PC-9 (cell line): Measurements from ENCODE around the gene AGO1. TPM values are rescaled to one million over a fixed set of nuclear protein-coding genes. Genes with fewer than 3 reads are reported as not detected.

ENCODE experiments used
- BruUV-seq: library from RNA; stranded (reverse); fragments of 400-500 nt; replicated peaks from 2 replicates; lab custom pipeline; 2021; lab: Mats Ljungman, UMichigan
- CTCF ChIA-PET: fragments of 300-600 bp; sonication (Branson Sonifier 250); formaldehyde crosslinking; loops from one replicate; lab custom pipeline; 2022; ENCODE audit warnings: antibody characterized with exemption; lab: Charles Lee
- POLR2A ChIA-PET: fragments of 300-600 bp; sonication (Branson Sonifier 250); formaldehyde crosslinking; loops from one replicate; lab custom pipeline; 2022; ENCODE audit warnings: antibody characterized with exemption; ENCODE audit not compliant: unreplicated experiment; lab: Charles Lee
- DNase-seq, 2 experiments: peaks; one replicate each; pipeline versions ENCODE4 v3.0.0 to v3.0.0-alpha.2; 2015 to 2022; ENCODE audit warnings: mixed read lengths in 1 of 2
- H2AFZ ChIP-seq: fragments of 200-600 bp; sonication (generic); 2 replicates; pipeline ENCODE4 v1.8.1; 2017; ENCODE audit warnings: antibody characterized with exemption
- H3F3A ChIP-seq: fragments of 200-600 bp; sonication (generic); 2 replicates; pipeline ENCODE4 v1.8.1; 2017; ENCODE audit warnings: antibody characterized with exemption, mild to moderate bottlenecking, low read depth; ENCODE audit not compliant: insufficient read depth
- H3K27ac ChIP-seq: fragments of 200-600 bp; sonication (generic); 2 replicates; pipeline ENCODE4 v1.6.1; 2016; ENCODE audit warnings: mixed run types
- H3K27me3 ChIP-seq: fragments of 200-600 bp; sonication (generic); 2 replicates; pipeline ENCODE4 v1.6.1; 2016; ENCODE audit warnings: low read depth, mixed run types; ENCODE audit not compliant: insufficient read depth
- H3K36me3 ChIP-seq: fragments of 200-600 bp; sonication (generic); 2 replicates; pipeline ENCODE4 v1.6.1; 2016; ENCODE audit warnings: low read depth, mixed run types
- H3K4me1 ChIP-seq: fragments of 200-600 bp; sonication (generic); replicated peaks from 2 replicates; pipeline ENCODE4 v1.6.1; 2016; ENCODE audit warnings: mixed run types; ENCODE audit not compliant: insufficient read depth
- H3K4me2 ChIP-seq: fragments of 200-600 bp; sonication (generic); 2 replicates; pipeline ENCODE4 v1.6.1; 2017; ENCODE audit warnings: mixed run types
- H3K4me3 ChIP-seq: fragments of 200-600 bp; sonication (generic); 2 replicates; pipeline ENCODE4 v1.6.1; 2016; ENCODE audit warnings: mixed run types
- H3K79me2 ChIP-seq: fragments of 200-600 bp; sonication (generic); 2 replicates; pipeline ENCODE4 v1.6.1; 2017; ENCODE audit warnings: low read depth, mixed run types
- H3K9me2 ChIP-seq: fragments of 200-600 bp; sonication (generic); 2 replicates; pipeline ENCODE4 v1.8.1; 2017; ENCODE audit warnings: mild to moderate bottlenecking; ENCODE audit not compliant: insufficient read depth
- H3K9me3 ChIP-seq: fragments of 200-600 bp; sonication (generic); 2 replicates; pipeline ENCODE4 v1.8.1; 2016; ENCODE audit warnings: low read depth; ENCODE audit not compliant: insufficient read depth
- H4K20me1 ChIP-seq: fragments of 200-600 bp; sonication (generic); 2 replicates; pipeline ENCODE4 v1.8.1; 2017; ENCODE audit not compliant: insufficient read depth
- CTCF ChIP-seq: fragments of 200-600 bp; sonication (generic); conservative IDR thresholded peaks from 2 replicates; pipeline ENCODE4 v1.6.1; 2017; ENCODE audit warnings: mixed run types, antibody characterized with exemption, mild to moderate bottlenecking, moderate library complexity
- EZH2 ChIP-seq: fragments of 200-600 bp; sonication (generic); IDR thresholded peaks from 2 replicates; pipeline ENCODE4 v1.8.0; 2017; ENCODE audit warnings: antibody characterized with exemption, low read depth
- intact Hi-C: fragments of 100-400 bp; cut with micrococcal nuclease; formaldehyde crosslinking; loops from one replicate; pipeline ENCODE4 v1.10.0; 2022; ENCODE audit not compliant: unreplicated experiment
- total RNA-seq: library from RNA; stranded (reverse); gene quantifications from 2 replicates; pipeline ENCODE4 v1.2.3, GENCODE V29; 2021

Gene AGO1
- total RNA-seq, 1 experiment from 2014 or later, result 66.0 TPM

GRCh38 chr1:35945327-35945726 lies 62.3 kb downstream of the AGO1 start:
- Histone ChIP-seq H3K27me3 (no peaks in the 10 kb centered on the region), H3K4me1 (no peaks in the 10 kb centered on the region), H3K79me2 (peaks cover 57% of the 10 kb centered on the region), H2AFZ (no peak overlapping the region), H3K36me3 (no peaks in the 10 kb centered on the region), H3K9me2 (no peaks in the 10 kb centered on the region), H3K4me2 (no peak overlapping the region), H4K20me1 (peaks cover 16% of the 10 kb centered on the region; the same call in 1 of the 2 replicates), H3K9me3 (no peaks in the 10 kb centered on the region), H3F3A (no peaks in the 10 kb centered on the region; the same call in 1 of the 2 replicates), H3K4me3 (no peak overlapping the region), H3K27ac (no peak overlapping the region)
- TF ChIP-seq CTCF, result no peak
- no peak for TF ChIP-seq EZH2
- CTCF ChIA-PET, result no interaction called here
- POLR2A ChIA-PET, result no interaction called here
- intact Hi-C loops, result no loop called here
- DNase-seq, result no peak
- BruUV-seq, result no TSS peak

- Histone ChIP-seq H4K20me1 (peaks cover 9% of the 10 kb centered on the region), H3K9me2 (no peaks in the 10 kb centered on the region), H3F3A (no peaks in the 10 kb centered on the region; the same call in 1 of the 2 replicates), H3K36me3 (no peaks in the 10 kb centered on the region), H3K4me2 (no peak overlapping the region), H3K79me2 (peaks cover 39% of the 10 kb centered on the region), H3K9me3 (no peaks in the 10 kb centered on the region), H3K27ac (no peak overlapping the region), H3K4me3 (no peak overlapping the region), H3K4me1 (no peaks in the 10 kb centered on the region), H3K27me3 (no peaks in the 10 kb centered on the region), H2AFZ (no peak overlapping the region)
- CTCF ChIA-PET, result no interaction called here
- POLR2A ChIA-PET, result no interaction called here
- intact Hi-C loops, result no loop called here
- no peak for TF ChIP-seq EZH2
- TF ChIP-seq CTCF, result no peak
- no TSS peak for BruUV-seq
- no peak for DNase-seq
Measured at GRCh38 chr1:35947547-35947946, 64.5 kb downstream of the AGO1 start.

GRCh38 chr1:35958558-35958957 lies 75.5 kb downstream of the AGO1 start:
- Histone ChIP-seq H3K27ac (no peak overlapping the region), H4K20me1 (peaks cover 3% of the 10 kb centered on the region), H3K4me3 (no peak overlapping the region), H3K36me3 (no peaks in the 10 kb centered on the region; the same call in 1 of the 2 replicates), H3K9me2 (no peaks in the 10 kb centered on the region), H3K4me1 (no peaks in the 10 kb centered on the region), H3K4me2 (no peak overlapping the region), H3F3A (no peaks in the 10 kb centered on the region), H2AFZ (no peak overlapping the region), H3K79me2 (no peaks in the 10 kb centered on the region; the same call in 1 of the 2 replicates), H3K9me3 (no peaks in the 10 kb centered on the region), H3K27me3 (no peaks in the 10 kb centered on the region)
- DNase-seq, result no peak
- intact Hi-C loops, result no loop called here
- no peak for TF ChIP-seq CTCF
- ChIA-PET CTCF (no interaction called here), POLR2A (no interaction called here)
- no TSS peak for BruUV-seq
